Retina (tissue), 1 donor: ENCODE data around the gene VAV2.
"Not testable (repeated sequence)": the region's sequence is repeated elsewhere in the genome, so short reads cannot be mapped to it uniquely, and the experiment has no call there.

Source experiments
- DNase-seq: peaks from one replicate; pipeline ENCODE4 v3.0.0-alpha.2; 2016

The VAV2 gene

DNA sequence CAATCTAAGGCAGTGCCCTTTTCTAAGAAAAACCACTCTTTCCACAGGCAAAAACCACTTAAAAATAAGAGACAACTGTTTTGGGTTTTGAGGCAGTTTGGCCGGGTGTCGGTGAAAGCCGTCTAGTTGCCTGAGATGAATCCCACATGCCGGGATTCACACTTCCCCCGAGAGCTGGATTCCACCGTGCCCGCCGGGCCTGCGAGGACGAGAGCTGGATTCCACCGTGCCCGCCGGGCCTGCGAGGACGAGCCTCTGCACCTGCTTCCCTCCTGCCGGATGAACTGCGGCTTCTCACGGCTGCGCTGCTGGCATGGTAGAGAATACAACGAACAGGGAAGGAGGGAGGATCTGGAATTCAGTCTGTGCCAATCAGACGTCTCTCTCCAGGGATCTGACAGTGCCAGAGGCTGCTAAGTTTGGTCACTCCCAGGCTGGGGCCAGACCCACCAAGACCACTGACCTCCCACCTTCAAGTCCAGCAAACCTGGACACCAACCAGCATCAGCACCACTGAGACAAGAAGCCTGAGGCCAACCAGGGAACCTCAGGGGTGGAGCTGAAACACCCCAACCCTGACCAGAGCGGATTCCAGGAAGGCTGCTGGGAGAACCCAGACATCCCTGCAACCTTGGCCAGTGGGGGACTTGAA lies 23.0 kb downstream of the VAV2 start:
- peak; percentile 41 for DNase-seq

DNA sequence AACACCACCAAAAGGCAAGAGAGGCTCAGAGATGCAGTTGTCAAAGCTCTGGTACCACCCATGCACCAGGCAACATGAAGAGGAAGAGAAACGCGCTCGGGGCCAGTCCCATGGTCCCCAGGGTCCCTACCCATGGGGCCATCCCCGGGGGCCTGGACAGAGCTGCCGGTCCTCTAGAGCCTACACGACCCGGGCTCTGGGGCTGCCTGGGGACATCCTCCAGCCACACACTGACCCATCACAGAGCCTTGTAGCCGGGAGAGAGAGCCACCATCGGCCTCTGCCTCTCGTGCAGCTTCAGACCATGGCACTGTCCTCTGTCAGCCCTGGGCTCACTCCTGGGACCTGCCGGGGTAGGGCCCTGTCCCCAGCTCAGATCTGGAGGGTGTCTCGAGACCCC lies 23.7 kb downstream of the VAV2 start:
- DNase-seq: peak; percentile 29

DNA sequence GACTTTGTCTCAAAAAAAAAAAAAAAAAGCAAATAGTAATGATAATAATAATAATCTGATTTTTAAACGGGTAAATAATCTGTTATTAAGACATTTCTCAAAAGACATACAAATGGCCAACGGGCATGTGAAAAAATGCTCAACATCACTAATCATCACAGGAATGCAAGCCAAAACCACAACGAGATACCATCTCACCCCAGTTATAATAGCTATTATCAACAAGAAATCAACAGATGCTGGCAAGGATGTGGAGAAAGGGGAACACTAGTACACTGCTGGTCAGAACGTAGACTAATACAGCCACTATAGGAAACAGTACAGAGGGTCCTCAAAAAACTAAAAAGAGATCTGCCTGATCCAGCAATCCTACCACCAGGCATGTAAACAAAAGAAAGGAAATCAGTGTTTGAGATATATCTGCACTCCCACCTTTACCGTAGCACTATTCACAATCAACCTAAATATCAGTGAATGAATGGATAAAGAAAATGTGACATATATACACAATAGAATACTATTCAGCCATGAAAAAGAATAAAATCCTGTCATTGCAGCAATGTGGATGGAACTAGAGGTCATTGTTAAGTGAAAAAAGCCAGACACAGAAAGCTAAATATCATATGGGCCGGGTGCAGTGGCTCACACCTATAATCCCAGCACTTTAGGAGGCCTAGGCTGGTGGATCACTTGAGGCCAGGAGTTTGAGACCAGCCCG lies 24.9 kb downstream of the VAV2 start:
- no peak for DNase-seq

- no peak for DNase-seq
Measured at GRCh38 chr9:133964463-133964862, 27.7 kb downstream of the VAV2 start.

DNA sequence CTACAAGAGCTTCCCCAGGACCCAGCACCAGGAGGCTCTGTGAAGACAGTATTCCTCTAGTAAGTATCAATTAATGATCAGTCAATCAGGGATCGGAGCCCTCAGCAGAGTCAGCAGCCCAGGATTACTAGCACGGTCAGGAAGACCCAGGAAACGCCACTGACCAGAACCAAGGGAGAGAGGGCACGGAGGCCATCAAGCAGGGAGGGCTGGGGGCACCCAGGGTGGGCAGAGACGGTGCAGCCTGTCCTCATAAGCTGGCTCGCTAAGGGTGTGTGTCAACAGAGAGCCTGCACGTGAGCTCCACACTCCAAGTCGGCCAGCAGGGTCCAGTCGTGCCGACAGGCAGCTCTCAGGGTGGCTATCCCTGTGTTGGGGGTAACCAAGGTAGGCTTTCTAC lies 29.0 kb downstream of the VAV2 start:
- DNase-seq: no peak

- no peak for DNase-seq
Measured at GRCh38 chr9:133962341-133962740, 29.8 kb downstream of the VAV2 start.

- no peak for DNase-seq
Measured at GRCh38 chr9:133961226-133962165, 30.6 kb downstream of the VAV2 start.

- no peak for DNase-seq
Measured at GRCh38 chr9:133960568-133961129, 31.5 kb downstream of the VAV2 start.

GRCh38 chr9:133959966-133960567 lies 32.1 kb downstream of the VAV2 start:
- DNase-seq: no peak

DNA sequence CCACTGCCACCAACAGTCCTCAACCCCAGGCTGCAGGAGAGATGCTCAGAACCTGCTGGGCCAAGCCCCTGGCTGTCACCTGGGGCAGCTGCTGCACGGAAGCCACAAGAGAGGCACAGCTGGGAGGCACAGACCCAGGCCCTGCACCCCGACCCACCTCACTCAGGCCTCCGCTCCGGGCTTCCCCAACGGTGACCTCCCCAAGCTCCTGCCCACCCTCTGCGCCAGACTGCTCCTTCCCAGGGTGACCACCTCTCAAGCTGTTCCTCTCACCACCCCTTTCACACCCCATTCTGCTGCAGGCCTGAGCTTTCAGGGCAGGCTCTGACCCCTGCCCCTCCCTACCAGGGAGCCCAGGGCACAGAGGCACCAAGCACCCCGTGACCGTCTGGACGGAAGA lies 33.0 kb downstream of the VAV2 start:
- DNase-seq: no peak

DNA sequence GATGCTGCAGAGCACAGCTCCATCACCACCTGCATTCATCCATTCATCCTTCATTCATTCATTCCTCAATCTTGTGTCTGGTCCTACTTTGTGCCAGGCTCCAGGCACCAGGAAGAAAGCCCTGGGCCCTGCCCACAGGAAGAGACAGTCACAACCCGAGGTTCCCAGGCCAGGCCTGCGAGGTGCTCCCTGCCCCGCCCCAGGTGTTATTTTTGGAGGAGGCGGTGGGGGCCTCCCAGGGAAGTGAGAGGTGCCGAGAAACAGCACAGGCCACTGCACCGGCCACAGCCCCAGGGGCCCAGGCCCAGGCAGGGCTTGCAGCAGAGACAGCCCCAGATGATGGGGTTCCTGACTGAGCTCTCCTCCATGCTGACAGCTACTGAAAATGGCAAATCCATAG lies 33.4 kb downstream of the VAV2 start:
- no peak for DNase-seq

DNA sequence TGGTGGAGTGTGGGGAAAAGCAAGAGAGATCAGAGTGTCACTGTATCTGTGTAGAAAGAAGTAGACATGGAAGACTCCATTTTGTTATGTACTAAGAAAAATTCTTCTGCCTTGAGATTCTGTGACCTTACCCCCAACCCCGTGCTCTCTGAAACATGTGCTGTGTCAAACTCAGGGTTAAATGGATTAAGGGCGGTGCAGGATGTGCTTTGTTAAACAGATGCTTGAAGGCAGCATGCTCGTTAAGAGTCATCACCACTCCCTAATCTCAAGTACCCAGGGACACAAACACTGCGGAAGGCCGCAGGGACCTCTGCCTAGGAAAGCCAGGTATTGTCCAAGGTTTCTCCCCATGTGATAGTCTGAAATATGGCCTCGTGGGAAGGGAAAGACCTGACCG lies 34.4 kb downstream of the VAV2 start:
- DNase-seq: not testable (repeated sequence)

DNA sequence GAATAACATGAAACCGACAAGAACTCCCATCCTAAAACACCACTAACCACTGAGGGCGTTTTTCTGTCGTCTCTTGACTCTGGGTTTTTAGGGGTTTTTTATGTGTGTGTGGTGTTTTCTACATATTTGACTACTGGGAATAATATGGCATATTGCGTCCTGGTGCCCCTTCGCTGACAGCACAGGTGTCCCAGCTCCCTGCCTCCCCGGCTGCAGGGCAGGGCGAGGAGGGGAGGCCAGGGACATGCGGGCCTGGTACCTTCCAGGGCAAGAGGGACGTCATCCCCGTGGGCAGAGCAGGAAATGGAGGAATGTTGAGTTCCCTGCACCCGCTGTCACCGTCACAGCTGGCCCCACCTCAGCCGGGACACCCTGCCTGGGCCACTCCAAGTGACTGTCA lies 34.8 kb downstream of the VAV2 start:
- no peak for DNase-seq

DNA sequence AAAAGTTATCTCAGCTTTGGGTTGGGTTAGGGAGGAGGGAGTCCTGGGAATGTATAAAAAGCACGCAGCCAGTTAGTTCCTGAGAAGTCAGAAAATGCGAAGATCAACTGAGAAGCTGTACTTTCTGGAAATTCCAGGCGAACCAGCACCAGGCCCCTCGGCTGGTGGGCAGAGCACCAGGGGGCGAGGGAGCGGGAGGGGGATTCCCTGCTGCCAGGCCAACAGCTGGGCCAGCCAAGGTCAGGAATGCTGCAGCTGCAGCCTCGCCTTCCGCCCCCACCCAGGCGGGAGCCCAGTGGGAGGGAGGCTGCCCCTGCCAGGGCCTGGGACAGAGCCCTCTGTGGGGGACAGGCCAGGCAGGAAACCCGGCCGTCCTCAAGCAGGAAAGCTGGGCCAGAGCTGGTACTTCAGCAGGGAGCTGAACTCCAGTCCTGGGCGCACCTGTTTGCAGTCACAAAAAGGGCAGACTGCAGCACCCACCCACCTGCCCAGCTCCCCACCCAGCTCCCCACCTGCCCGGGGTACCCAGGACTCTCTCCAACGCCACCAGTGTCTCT lies 35.5 kb downstream of the VAV2 start:
- DNase-seq: no peak

DNA sequence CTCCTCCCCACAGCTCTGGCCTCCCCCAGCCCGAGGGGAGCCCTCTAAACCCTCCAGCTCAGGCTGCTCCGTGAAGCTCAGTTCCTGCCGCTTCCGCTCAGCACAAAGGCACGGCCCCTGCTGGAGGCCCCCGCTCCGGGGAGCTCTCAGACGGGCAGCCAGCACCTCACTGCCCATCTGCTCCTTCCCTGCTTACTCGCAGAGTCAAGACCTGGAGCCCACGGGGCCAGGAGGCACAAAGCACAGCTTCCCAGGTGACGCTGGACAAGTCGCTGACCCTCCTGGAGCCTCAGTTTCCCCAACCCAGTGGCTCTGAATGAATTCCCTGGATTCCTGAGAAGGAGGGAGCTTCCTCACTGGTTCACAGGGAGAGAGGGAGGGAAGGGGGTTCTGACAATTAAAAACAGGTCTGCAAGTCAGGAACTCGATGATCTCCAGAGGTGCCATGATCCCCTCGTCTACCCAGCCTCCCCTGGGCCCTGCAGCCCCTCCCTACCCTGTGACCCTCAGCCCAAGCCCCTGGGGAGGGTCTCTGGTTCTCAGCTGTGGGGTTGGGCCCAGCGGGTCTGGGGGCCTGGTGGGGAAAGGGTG lies 36.2 kb downstream of the VAV2 start:
- peak; percentile 70 for DNase-seq

DNA sequence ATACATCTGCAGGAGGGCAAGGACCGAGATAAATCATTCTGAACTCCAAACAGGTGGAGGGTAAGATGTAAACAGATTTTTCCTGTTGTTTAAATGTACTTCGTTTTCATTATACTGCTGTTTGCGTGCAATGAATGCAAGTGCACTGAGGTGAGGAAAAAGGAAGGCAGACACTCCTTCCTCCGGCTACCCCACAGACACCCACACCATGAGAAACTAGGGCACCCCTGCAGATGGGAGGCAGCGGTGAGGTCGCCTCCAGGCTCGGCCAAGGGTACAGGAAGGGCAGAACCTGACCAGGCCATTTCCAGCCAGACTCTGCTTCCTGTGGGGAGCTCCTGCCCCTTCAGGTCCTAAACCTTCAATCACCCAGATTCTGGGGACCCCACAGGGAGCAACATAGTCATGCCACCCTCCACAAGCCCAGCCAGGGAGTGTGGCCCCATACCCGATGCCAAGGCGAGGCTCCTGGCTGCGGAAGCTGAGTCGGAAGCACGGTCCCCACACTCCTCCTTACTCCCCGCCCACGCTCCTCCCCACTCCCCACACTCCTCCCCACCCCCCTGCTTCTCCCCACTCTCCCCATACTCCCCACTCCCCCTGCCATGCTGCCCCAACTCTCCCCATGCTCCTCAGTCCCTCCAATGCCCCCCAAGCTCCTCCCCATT lies 37.1 kb downstream of the VAV2 start:
- DNase-seq: no peak

DNA sequence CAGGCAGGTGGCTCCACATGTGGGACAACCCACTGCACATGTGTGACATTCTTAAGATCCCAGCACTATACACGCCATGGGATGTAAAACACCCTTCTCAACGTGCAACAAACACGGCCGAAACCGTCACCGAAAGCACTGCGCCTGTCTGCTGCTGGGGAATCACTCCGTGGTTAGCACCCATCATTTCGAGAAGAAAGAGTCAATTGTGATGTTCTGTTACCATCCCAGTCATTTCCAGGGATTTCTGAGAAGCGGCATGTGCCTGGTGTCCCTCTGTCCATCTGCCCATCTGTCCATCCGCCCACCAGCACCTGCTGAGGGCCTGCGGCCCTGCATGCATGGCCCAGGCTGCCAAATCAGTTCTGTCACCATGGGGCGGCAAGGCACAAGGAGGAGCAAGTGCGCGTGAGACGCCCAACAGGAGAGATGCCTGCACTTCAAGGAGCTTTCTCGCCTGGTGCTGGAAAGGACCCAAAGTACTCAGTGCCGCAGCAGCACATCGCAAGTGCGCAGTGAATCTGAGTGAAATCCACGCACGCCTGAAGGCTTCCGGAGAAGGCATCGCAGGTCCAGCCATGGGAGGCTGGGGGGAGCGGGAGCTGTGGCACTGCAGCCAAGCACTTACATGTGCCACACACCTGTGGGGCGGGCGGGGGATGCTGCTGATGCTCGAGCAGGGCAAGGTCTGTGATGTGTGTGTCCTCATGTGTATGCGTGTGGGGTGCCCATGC lies 38.0 kb downstream of the VAV2 start:
- no peak for DNase-seq

- no peak for DNase-seq
Measured at GRCh38 chr9:133953621-133953975, 38.5 kb downstream of the VAV2 start.

DNA sequence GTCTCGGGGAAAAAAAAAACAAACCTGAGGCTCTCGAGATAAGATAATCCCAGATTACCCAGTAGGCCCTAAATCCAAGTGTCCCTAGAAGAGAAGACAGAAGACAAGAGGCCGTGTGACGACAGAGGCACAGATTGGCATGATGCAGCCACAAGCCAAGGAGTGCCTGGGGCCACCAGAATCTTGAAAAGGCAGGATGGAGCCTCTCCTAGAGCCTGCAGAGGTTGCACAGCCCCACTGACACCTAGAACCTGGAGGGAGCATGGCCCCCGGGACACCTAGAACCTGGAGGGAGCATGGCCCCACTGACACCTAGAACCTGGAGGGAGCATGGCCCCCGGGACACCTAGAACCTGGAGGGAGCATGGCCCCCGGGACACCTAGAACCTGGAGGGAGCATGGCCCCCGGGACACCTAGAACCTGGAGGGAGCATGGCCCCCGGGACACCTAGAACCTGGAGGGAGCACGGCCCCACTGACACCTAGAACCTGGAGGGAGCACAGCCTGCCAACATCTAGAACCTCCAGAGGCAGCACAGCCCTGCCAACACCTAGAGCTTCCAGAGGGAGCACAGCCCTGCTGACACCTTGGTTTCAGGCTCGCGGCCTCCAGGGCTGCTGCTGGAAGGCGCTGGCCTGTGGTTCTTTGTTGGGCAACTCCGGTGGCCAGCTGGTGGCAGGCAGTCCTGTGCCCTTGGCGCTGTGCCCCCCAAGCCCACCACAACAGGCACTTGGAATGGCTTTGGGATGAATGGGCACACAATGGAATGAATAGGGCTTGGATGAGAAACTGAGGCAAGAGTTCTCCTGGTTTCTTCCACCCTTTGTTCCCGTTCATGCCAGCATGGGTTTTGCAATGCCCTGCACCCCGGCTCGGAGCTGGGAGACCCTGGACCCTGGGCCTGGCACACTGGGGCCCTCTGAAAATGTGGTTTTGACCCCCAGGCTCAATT lies 39.2 kb downstream of the VAV2 start:
- no peak for DNase-seq

DNA sequence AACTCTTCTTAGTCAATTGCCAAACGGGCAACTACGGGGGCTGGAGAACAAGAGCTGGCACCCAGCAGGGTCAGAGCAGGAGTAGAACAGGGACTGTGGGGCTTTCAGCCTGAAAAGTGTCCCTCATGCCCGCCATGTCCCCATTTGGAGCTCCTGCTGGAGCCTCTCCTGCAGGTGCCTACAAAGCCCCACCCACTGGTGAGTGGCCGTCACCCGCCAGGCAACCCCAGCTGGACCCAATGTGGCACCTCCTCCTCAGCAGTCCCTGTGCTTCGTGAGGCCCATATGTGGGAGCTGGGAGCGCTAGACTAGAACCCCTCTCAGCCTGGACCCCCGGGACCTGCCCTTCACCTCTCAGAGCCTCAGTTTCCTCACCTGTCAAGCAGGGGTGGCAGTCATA lies 40.9 kb downstream of the VAV2 start:
- DNase-seq: no peak
